Natural killer cell (primary cell): ENCODE measurements around the gene ZKSCAN3. TPM values are rescaled to one million over a fixed set of nuclear protein-coding genes. Genes with fewer than 3 reads are reported as not detected.

Experiments used
- ATAC-seq, 3 donors: fragments of 150-1000 bp in 2 of 3; fragments of 200-7000 bp in 1 of 3; cut with Tn5 transposase; 1 replicate in 1 of 3; 2 replicates in 2 of 3; pipeline ENCODE4 v1.10.0; 2021; ENCODE audit warnings: mild to moderate bottlenecking in 2 of 3, moderate library complexity in 2 of 3
- DNase-seq, 2 donors: peaks; one replicate each; pipeline versions ENCODE4 v3.0.0 to v3.0.0-alpha.2; 2013 to 2021; ENCODE audit warnings: mixed read lengths in 1 of 2
- H3K27ac ChIP-seq: one replicate; pipeline ENCODE4 v1.5.1; 2013; ENCODE audit warnings: mild to moderate bottlenecking, low read length
- H3K27me3 ChIP-seq: one replicate; pipeline ENCODE4 v1.6.1; 2013; ENCODE audit warnings: low read length; ENCODE audit not compliant: control insufficient read depth, insufficient read depth
- H3K36me3 ChIP-seq: one replicate; pipeline ENCODE4 v1.6.1; 2013; ENCODE audit warnings: low read length; ENCODE audit not compliant: control insufficient read depth, insufficient read depth
- H3K4me1 ChIP-seq: one replicate; pipeline ENCODE4 v1.6.1; 2013; ENCODE audit warnings: low read length; ENCODE audit not compliant: control insufficient read depth, insufficient read depth
- H3K4me3 ChIP-seq: one replicate; pipeline ENCODE4 v1.5.1; 2013; ENCODE audit warnings: low read length
- H3K9me3 ChIP-seq: one replicate; pipeline ENCODE4 v1.6.1; 2013; ENCODE audit warnings: low read length; ENCODE audit not compliant: control insufficient read depth, insufficient read depth
- H3K27ac Mint-ChIP-seq, 2 donors: one replicate each; pipeline ENCODE4 v1.8.0; 2022; ENCODE audit warnings: mild to moderate bottlenecking in 2 of 2, mixed read lengths in 2 of 2, moderate library complexity in 1 of 2
- H3K27me3 Mint-ChIP-seq, 2 donors: one replicate each; pipeline ENCODE4 v1.8.0; 2022; ENCODE audit warnings: low read depth in 2 of 2, mixed read lengths in 2 of 2
- H3K36me3 Mint-ChIP-seq: one replicate; pipeline ENCODE4 v1.8.0; 2022; ENCODE audit warnings: mixed read lengths
- H3K4me1 Mint-ChIP-seq, 2 donors: one replicate each; pipeline ENCODE4 v1.8.0; 2022; ENCODE audit warnings: mixed read lengths in 2 of 2
- H3K4me3 Mint-ChIP-seq: one replicate; pipeline ENCODE4 v1.8.0; 2022; ENCODE audit warnings: mild to moderate bottlenecking, moderate library complexity, mixed read lengths
- H3K9me3 Mint-ChIP-seq, 2 donors: one replicate each; pipeline ENCODE4 v1.8.0; 2022; ENCODE audit warnings: mixed read lengths in 2 of 2
- CTCF ChIP-seq: fragments of 200-600 bp; IDR thresholded peaks from one replicate; pipeline ENCODE4 v1.8.0; 2022; ENCODE audit warnings: antibody characterized with exemption
- WGBS: methylation state at CpG from one replicate; pipeline ENCODE4 v1.1.7; 2013; ENCODE audit warnings: missing lambda C conversion rate; ENCODE audit not compliant: insufficient coverage; 5-methylcytosine and 5-hydroxymethylcytosine counted together
- intact Hi-C: fragments of 100-400 bp; cut with micrococcal nuclease; formaldehyde crosslinking; loops from one replicate; pipeline ENCODE4 v1.14.2; 2022
- total RNA-seq, 4 donors: library from RNA; stranded (reverse); fragments of 120-200 nt in 1 of 4; gene quantifications; one replicate each; pipeline versions ENCODE4 v1.2.3 to v1.2.4, GENCODE V29; 2013 to 2022

ZKSCAN3 gene
- total RNA-seq, 3 donors from 2014 or later (not counting 1 experiment from before 2014, with no cell fraction given), result 3.1 to 6.0 (median 4.7) TPM

DNA sequence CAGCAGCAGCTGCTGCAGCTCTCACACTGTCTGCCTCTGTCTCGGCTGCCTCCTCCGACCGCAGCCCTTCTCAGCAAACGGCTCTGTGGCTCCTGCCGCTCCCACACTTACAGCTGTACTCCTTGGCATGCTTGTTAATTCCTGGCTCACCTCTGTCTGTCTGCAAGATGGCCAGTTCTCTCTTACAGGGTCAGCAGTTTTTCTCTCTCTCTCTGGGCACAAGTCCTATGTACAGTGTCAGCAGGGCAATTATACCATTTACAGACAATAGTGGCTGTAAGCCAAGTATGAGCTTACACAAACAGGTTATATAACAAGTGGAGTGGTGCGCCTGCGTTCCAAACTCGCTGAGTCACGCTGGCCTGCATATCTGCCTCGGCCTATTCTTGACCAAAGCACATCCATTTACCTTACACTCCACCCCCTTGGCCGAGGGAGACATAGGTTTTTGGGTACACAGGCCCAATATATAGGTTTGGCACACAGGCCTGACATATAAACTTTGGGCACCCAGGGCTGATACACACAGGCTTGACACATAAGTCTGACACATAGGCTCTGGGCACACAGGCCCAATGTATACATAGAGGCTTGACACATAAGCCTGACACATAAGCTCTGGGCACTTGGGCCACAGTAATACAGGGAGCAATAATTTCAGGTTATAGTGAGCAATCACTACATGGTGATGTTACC is 4.4 kb downstream of the ZKSCAN3 start:
- intact Hi-C loops, result loop anchor here (10.0 kb wide), 1 partner anchor 459 kb away; a partner anchor contains a TSS
- no peak for TF ChIP-seq CTCF
- Histone ChIP-seq H3K4me1 (peaks cover 27% of the 10 kb centered on the region), H3K27me3 (no peaks in the 10 kb centered on the region), H3K9me3 (no peaks in the 10 kb centered on the region), H3K27ac (no peak overlapping the region), H3K36me3 (no peaks in the 10 kb centered on the region), H3K4me3 (no peak overlapping the region)
- DNase-seq, result no peak
- Mint-ChIP-seq H3K4me1 (peaks cover 39 to 40% of the 10 kb centered on the region in 2 donors), H3K27ac (no peak overlapping the region), H3K9me3 (no peaks in the 10 kb centered on the region), H3K27me3 (no peaks in the 10 kb centered on the region), H3K4me3 (no peak overlapping the region), H3K36me3 (no peaks in the 10 kb centered on the region)
- no peak for ATAC-seq
- 91% methylated on average over 11 of the region's 11 CpGs for WGBS

- intact Hi-C loops, result loop anchor here (5.0 to 10.0 kb wide), 2 partner anchors 273 to 460 kb away; partner anchors contain the start of gene ZNF165
- ATAC-seq (no peak), DNase-seq (no peak)
- no peaks in the 10 kb centered on the region for H3K36me3 Mint-ChIP-seq
- H3K27me3 ChIP-seq, result no peaks in the 10 kb centered on the region
- no peak overlapping the region for H3K27ac ChIP-seq
- WGBS, result 95% methylated on average over 10 of the region's 10 CpGs
- H3K4me3 Mint-ChIP-seq, result peak overlapping the region; percentile 96
- no peaks in the 10 kb centered on the region for H3K36me3 ChIP-seq
- no peak overlapping the region for H3K4me3 ChIP-seq
- H3K9me3 Mint-ChIP-seq, result no peaks in the 10 kb centered on the region
- peak overlapping the region; percentile 81 to 93 for H3K27ac Mint-ChIP-seq
- no peak for TF ChIP-seq CTCF
- H3K27me3 Mint-ChIP-seq, result no peaks in the 10 kb centered on the region
- no peaks in the 10 kb centered on the region for H3K9me3 ChIP-seq
- peaks cover 31 to 34% of the 10 kb centered on the region in 2 donors for H3K4me1 Mint-ChIP-seq
- peaks cover 27% of the 10 kb centered on the region for H3K4me1 ChIP-seq
These were observed 5.2 kb downstream of the ZKSCAN3 start for GRCh38 chr6:28354688-28355554.

DNA sequence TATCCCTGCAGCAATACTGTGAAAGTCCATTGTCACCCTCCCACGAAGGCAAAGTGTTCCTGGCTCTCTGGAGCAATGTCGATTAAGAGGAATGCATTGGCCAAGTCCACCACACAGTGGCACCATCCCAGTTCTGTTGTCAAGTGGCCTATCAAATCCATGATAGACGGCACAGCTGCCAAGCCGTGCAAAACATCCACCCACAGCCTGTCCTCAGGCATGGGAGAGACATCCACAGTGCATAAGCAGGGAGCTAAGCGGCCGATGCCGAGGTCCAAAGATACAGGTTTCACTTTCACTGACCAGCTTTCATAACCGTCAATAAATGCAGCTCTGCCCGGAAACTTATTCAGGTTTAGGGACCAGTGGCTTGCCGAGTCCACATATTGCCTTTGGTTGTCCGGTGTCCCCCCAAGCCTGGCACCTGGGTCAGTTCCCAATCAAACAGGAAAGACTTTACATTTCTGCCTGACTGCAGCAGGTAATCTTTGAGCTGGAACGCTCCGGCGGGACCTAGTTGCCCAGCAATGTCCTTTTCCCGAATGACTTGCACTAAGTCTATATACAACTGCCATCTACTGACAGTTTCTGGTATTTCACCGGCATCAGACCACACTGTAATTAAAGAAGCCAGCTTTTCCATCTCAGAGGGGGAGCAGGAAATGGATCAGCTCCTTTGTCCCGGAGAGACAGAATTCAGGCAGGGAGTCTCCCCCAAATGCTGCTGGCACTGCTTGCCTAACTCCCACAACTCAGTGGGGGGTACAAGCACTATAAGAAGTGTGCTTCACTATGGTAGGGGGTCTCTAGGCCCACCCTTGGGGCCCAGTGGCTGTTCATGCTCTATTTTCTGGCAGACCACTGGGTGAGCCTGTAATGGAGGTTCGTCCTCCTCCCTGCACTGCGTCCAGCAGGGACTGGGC is 6.3 kb downstream of the ZKSCAN3 start:
- no peaks in the 10 kb centered on the region for H3K27me3 ChIP-seq
- intact Hi-C loops, result loop anchor here (1.0 to 10.0 kb wide), 5 partner anchors 89 to 1194 kb away; partner anchors contain the start of genes ZNF165 and ZSCAN26
- peak overlapping the region; percentile 64 for H3K4me3 ChIP-seq
- peak; percentile 91 to 96 (median 91) for ATAC-seq
- TF ChIP-seq CTCF, result peak; percentile 91
- peak overlapping the region; percentile 81 to 93 for H3K27ac Mint-ChIP-seq
- no peaks in the 10 kb centered on the region for H3K27me3 Mint-ChIP-seq
- peaks cover 18% of the 10 kb centered on the region for H3K4me1 ChIP-seq
- H3K36me3 ChIP-seq, result no peaks in the 10 kb centered on the region
- peak overlapping the region; percentile 43 for H3K27ac ChIP-seq
- WGBS, result 4% methylated on average over 19 of the region's 19 CpGs
- DNase-seq, result peak; percentile 55 to 86
- H3K4me1 Mint-ChIP-seq, result peaks cover 20 to 23% of the 10 kb centered on the region in 2 donors
- no peaks in the 10 kb centered on the region for H3K9me3 ChIP-seq
- H3K4me3 Mint-ChIP-seq, result peak overlapping the region; percentile 96
- H3K9me3 Mint-ChIP-seq, result no peaks in the 10 kb centered on the region
- H3K36me3 Mint-ChIP-seq, result no peaks in the 10 kb centered on the region
